GM15510 (cell line): ENCODE data around the gene TBC1D22A.

Experiments
- POLR2A ChIP-seq: IDR thresholded peaks from 3 replicates; pipeline ENCODE4 v1.6.1; 2011; ENCODE audit warnings: borderline replicate concordance; ENCODE audit not compliant: insufficient read length; ENCODE audit errors: extremely low read depth

The TBC1D22A gene

DNA sequence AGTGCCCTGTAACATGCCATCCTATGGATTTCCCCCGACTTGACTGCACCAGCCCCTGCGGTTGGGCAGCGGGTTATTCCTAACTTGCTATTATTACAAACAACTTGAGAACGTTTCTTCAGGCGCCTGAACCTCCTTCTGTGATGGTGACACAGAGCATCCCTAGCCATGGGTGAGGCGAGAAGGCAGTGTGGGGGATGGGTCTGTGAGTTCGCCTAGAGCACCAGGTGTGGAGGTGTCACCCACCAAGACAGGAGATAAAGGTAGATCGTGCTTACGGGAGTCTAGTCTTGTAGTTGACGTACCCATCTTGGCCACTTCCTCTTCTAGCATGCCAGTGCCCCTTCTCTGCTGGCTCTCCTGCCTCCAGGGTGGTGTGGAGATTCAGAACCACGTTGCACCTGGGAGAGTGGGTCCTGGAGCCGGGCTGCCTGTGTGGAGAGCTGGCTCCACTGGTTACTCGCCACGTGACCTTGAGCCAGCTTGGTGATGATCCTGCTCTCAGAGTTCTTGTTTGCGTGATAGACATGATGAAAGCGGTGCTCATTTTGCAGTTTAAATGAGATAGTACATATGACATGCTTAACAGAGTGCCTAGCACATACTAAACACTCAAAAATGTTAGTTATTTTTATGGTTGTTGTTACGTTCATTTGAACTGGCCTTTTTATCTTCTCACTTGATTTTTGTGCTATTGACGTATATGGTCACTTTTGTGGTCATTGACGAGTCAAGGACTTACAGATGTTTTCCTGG, 37.8 kb downstream of the TBC1D22A start:
- no peak for TF ChIP-seq POLR2A

DNA sequence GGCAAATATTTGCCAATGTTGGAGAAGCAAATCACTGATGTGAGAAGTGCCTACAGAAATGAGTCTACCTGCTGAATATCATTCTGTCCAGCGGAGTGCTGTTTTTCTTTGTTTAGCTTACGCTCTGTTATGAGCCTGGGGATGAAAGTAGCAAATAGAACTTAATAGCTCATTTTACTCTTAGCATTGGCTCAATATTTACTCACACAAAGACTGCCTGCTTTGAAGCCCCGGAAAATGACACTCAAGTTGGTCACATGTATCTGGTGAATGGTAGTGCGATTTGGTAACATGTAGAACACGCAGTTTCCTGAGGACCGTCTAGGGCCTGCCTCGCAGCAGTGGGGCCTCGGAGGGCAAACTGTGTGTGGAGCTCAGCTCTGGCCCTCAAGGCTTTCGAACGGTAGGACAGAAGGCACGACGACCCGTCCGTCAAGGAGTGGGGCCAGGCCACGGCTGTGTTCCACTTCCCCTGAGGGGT, 38.9 kb downstream of the TBC1D22A start:
- no peak for TF ChIP-seq POLR2A

DNA sequence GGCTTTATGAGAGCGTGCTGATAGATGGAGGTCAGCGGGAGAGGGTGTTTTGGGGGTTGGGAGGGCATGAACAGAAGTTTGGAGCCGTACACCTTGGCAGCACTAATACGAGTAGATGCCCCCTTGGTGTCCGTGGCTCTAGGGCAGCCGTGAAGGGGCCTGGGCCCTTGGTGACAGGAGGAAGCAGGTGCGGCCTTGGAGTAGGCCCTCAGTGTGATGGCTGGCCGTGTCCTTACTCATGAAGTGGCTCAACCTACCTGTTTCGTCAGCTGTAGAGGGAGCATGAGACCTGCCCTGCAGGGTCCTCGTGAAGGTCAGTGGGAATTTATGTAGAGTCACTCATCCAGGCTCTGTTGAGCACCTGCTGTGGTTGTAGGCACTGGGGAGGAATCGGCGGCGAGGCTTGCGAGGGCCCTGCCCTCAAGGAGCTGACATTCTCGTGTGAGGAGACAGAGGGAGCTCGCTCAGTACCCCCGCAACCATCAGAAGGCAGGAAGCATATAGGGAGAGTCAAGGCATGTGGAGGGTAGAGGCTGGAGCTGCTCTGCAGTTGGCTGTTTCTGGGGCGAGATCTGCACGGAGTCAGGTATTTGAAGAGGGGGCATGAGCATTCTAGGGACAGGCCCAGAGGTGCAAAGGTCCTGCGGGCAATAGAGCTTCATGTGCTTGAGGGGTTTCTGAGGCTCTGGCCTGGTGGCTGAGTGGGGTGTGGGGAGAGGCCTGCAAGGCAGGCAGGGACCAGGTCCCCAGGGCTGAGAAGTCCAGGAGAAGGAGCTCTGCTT, 39.6 kb downstream of the TBC1D22A start:
- TF ChIP-seq POLR2A: no peak

DNA sequence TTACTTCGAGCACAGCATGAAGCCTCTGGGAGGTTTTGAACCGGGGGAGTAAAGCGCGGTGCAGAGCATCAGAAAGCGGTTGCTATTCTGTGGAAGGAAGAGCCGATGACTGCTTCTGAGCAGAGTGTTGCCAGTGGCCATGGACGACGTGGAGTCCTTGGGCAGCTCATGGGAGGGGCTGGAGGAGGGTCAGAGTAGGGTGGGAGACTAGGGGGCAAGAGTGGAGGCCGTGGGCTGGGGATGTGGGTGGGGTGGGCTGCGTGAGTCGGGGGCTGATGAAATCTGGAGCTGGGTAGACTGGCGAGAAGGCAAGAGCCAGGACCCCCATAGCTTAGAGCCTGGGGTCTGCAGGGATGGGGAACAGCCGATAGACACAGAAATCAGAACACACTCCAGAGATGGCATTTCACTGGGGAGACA, 40.2 kb downstream of the TBC1D22A start:
- no peak for TF ChIP-seq POLR2A

DNA sequence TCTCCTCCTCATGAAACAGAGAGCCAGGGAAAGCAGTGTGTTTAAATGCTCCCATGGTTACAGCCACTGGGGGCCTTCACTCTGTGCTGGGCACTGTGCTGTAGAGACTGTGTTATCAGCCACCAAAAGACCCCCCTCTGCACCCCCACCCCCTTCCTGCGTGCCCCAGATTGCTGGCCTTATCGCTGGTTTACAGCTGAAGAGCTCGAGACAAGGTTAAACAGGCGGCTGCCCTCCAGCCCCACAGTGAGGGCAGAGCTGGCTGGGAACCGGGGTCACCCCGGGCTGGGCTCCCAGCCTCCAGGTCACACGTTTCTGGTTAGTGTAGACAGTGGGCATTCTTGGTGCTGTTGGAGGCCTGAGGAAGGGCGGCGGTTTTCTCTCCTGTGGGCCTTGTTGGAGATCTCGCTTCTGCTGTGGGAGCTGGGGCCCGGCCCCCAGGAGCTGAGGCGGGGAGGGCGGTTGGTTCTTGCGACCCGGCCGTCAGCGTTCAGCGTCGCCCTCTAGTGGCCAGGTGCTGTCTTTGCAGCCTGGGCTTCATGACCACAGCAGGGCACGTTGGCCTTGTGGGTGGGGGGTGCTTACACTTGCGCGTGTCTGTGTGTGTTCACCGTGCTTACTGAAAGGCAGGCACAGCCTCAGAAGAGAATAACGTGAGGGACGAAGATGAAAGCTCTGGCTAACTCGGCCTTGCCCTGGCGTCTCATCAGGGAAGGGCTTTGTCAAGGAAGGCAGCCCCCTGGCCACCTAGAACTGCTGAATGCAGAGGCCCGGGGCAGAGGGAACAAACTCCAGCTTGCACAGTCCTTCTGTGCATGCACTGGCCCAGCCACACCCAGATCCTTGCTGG, 40.8 kb downstream of the TBC1D22A start:
- TF ChIP-seq POLR2A: no peak

DNA sequence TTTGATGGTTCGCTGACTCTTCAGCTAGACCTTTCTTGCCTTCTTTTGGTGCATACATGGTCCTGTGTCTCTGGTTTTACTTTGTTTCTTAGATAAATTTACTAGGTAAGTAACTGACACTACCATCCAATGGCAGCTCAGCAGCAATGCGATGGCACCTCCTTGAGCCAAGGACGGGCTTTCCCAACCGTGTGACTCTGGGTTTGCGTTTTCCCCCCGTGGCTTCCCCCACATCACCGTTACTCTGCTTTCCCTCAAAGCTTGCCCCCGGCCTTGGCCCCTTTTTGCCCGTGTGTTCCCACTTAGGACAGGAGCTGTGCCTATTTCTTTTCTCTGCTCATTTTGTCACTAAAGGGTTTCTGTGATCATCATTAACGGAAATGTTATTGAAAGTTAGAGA, 41.5 kb downstream of the TBC1D22A start:
- no peak for TF ChIP-seq POLR2A

DNA sequence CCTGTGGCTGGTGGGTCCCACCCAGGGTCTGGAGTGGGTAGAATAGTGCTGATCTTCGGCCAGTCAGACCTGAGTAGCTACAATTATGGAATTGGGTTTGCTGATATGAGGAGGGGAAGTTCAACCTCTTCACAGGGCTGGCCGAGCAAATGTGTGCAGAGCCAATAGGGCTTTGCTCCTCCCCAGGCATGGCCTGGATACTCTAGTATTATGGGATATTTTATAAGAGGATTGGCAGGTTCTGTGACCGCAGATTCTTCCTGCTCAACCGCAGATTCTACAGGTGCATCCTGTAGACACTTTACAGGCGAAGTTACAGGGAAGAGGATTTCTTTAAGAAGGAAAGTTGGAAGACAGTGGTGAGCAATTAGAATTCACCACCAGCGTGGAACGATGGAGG, 44.3 kb downstream of the TBC1D22A start:
- TF ChIP-seq POLR2A: no peak

DNA sequence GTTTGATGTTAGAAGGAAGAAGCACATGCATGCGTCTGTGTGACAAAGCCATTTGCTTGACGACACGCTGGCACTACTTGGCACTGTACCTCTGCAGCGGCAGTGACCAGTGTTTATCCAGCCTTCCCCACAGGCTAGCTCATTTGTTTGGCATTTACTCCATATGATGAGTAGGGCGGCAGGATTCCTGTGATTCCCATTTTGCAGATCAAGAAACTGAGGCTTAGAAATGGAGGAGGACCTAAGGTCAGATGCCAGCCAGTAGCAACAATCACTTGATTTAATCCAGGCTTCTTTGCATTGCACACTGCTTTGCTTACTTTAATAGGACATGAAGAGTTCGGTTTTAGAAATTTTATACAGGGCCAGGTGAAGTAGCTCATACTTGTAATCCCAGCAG, 45.0 kb downstream of the TBC1D22A start:
- TF ChIP-seq POLR2A: no peak

DNA sequence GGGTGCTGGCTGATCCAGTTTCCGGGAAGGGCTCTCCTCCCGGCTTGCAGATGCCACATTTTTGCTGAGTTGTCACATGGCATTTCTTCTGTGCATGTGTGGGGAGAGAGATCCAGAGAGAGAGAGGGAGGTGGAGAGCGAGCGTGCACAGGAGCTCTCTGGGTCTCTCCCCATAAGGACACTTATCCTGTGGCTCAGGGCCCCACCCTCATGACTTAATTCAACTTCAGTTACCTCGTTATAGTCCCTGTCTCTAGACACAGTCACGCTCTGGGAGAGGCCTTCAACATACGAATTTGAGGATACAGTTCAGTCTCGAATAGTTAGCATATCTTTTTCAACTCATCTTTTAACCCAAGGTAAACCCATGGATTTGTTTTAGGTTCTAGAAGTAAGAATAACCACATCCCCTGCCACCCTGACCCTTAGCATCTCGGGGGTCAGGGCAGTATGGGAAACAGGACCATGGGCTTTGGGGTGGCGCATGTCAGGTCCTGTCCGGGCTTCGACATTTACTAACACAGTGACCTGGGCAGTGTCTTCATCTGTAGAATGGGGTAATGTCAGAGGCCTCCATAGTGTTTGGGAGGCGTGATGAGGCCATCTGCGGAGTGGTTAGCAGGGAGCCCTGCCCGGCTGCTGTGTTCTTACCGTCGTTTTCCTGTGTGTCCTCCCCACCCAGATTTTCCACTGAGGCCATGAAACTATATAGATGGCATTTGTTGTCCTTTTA, 46.9 kb downstream of the TBC1D22A start:
- no peak for TF ChIP-seq POLR2A

DNA sequence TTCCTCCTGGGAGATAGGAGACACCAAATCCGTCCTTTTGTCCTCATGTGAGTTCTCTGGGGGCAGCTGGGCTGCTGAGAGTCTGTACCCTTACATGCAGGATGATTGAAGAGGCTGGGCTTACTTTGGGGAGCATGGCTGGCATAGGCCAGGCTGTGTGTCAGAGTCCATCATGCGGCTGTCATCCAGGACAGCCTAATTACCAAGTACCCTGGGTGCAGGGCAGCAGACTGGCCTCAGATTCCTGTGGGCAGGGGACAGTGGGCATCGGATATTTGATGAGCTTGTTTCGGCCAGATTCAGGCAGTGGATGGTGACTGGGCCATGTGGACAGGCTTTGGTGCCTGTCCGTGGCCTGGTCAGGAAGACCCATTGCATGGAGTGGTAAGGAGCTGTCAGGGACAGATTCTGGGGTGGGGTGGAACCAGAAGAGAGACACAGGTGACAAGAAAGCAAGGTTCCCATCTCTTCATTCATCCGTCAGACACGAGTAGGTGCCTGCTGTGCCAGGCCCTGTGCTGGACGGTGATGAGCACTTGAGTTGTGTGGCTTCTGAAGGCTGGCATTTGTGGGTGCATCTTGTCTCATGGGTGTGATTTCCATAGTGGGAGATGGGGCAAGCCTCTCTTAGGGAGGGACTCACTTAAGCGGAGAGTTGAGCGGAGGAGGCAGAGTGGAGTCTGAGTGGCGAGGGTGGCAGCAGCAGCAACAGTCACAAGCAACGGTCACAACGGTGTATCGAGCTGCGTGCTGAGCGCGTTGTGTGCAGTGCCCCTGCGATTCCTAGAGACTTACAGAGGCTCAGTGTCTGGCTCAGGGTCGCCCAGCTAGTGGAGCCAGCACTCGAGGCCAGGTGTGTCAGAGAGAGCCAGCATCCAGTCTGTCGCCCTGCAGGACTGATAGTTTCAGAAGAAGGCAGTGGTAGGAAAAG, 48.7 kb downstream of the TBC1D22A start:
- no peak for TF ChIP-seq POLR2A

DNA sequence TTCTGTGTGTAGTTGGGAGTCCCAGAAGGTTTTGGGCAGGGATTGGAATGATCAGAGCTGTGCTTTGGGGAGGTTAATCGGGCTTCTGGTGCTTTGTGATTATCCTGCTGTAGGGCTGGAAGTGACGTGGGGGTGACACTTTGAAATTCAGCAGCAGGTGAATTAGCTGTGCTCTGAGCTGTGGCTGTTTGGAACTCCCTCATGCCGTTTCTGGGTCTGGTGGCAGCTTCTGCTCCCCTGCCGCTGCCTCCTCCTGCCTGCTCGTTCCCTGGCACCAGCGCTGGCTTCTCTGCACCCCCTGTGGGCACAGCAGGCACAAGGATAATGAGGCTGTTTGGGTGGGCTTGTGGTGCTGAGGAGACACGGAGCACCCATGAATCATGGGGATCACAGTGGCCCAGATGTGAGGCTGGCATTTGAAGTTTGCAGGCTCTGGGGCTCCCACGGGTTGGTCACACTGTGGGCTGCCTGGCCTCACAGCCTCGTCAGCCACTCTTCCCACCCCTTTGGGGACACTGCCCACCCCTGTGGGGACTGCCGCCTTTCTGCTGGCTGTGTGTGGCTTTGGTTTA, 49.7 kb downstream of the TBC1D22A start:
- TF ChIP-seq POLR2A: no peak

DNA sequence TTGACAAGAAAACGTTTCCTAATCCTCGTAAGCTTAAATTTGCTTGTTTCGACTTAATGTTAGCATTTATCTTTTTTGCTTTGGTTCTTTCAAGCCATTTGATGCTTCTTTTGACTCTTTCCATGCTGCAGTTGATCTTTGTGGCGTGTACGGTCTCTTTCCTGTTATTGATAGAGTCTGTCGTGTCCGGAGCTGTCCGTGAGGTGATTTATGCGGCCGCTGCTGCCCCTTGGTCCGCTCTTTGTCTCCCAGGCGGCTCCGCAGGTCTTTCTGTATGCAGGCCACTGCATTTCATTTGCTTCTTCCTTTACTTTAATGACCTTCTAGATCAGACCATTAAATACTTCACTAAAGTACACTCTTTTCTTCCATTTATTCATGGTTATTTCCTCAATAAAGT, 50.3 kb downstream of the TBC1D22A start:
- no peak for TF ChIP-seq POLR2A

DNA sequence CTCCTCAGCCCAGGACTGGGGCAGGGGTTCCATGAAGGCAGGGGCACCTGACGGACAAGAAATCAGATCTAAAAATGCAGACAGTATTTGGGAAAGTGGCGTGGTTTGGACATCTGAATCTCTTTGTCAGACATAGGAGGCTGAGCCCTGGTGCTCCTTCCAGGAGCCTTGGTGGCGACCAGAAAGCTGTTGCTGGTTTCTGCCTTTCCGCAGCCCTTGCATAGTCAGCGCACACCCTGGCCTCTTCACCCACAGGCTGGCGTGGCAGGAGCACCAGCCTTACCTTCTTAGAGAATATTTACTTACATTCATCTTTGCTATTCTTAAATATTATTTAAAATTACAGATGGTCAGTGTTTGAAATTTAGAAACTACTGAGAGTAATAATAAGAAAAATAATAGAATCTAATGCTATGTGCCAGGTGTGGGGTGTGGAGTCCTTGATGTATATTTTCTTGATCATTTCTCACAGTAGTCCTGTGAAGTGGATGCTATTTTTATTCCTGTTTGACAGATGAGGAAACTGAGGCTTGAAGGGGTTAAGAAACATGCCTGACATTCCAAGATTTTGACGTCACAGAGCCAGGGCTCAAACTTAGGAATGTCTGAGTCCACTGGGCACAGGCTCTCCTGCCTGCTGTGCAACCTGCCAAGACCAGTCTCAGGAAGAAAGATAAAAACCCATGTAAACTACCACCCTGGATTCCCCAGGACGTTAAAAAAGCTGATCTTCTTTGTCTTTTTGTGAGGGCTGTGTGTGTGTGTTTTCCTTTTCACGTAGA, 51.6 kb downstream of the TBC1D22A start:
- TF ChIP-seq POLR2A: no peak

DNA sequence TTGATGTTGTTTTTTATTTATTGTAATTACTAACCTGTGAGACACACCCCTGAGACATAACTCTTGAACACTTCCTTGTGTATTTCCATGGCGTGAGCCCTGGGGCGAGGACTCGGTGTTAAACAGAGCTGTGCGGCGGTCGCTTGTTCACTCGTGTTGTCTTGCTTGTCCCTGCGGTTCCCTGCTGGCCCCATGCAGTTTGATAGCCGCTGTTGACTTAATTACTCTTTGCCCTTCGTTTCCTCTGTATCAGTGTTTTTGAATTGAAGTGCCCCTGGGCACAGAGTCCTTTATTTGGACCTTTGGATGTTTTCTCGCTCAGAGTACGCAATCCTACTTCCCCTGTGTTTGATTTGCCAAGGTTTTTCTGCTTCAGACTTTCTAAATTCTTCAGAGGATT, 52.7 kb downstream of the TBC1D22A start:
- no peak for TF ChIP-seq POLR2A
